ENCODE results near the gene ADCY1.

ADCY1 gene

GRCh38 chr7:45626441-45627430, 52.6 kb downstream of the ADCY1 start:
- DNase-seq, result no peak

GRCh38 chr7:45627691-45628456, 53.7 kb downstream of the ADCY1 start:
- no peak for DNase-seq

GRCh38 chr7:45631569-45631968, 57.4 kb downstream of the ADCY1 start:
- no peak for DNase-seq

- no peak for DNase-seq
These were observed 62.6 kb downstream of the ADCY1 start for GRCh38 chr7:45636733-45637132.

GRCh38 chr7:45638916-45639315, 64.7 kb downstream of the ADCY1 start:
- no peak for DNase-seq

GRCh38 chr7:45642044-45642443, 67.9 kb downstream of the ADCY1 start:
- DNase-seq, result no peak

- DNase-seq, result no peak
These were observed 69.5 kb downstream of the ADCY1 start for GRCh38 chr7:45643630-45644029.

- DNase-seq, result no peak
These were observed 70.1 kb downstream of the ADCY1 start for GRCh38 chr7:45644237-45644636.

- DNase-seq, result no peak
These were observed 71.2 kb downstream of the ADCY1 start for GRCh38 chr7:45645141-45645969.

- DNase-seq, result no peak
These were observed 72.1 kb downstream of the ADCY1 start for GRCh38 chr7:45646207-45646821.

GRCh38 chr7:45646996-45647825, 73.0 kb downstream of the ADCY1 start:
- DNase-seq, result no peak

- no peak for DNase-seq
These were observed 74.0 kb downstream of the ADCY1 start for GRCh38 chr7:45647967-45648670.

GRCh38 chr7:45648671-45648995, 74.5 kb downstream of the ADCY1 start:
- DNase-seq, result no peak

GRCh38 chr7:45649560-45650346, 75.6 kb downstream of the ADCY1 start:
- DNase-seq, result no peak

GRCh38 chr7:45650404-45651394, 76.5 kb downstream of the ADCY1 start:
- no peak for DNase-seq

GRCh38 chr7:45651540-45651939, 77.4 kb downstream of the ADCY1 start:
- no peak for DNase-seq

- no peak for DNase-seq
These were observed 78.5 kb downstream of the ADCY1 start for GRCh38 chr7:45652630-45653029.

- no peak for DNase-seq
These were observed 79.2 kb downstream of the ADCY1 start for GRCh38 chr7:45653209-45653907.
